OCI-LY7 (cell line): Measurements from ENCODE around the gene MAPRE3. TPM values are rescaled to one million over a fixed set of nuclear protein-coding genes. Genes with fewer than 3 reads are reported as not detected.

Source experiments
- BruUV-seq: library from RNA; stranded (reverse); fragments of 400-500 nt; replicated peaks from 2 replicates; lab custom pipeline; 2021; lab: Mats Ljungman, UMichigan
- CTCF ChIA-PET: fragments of 300-600 bp; sonication (Branson Sonifier 250); formaldehyde crosslinking; loops from one replicate; lab custom pipeline; 2022; ENCODE audit warnings: antibody characterized with exemption; ENCODE audit not compliant: unreplicated experiment; lab: Charles Lee
- POLR2A ChIA-PET: fragments of 300-600 bp; sonication (Branson Sonifier 250); formaldehyde crosslinking; loops from one replicate; lab custom pipeline; 2022; ENCODE audit warnings: antibody characterized with exemption; lab: Charles Lee
- DNase-seq: peaks from one replicate; pipeline ENCODE4 v3.0.0-alpha.2; 2015; ENCODE audit warnings: low spot score
- H2AFZ ChIP-seq: fragments of 200-600 bp; sonication (generic), shearing (Covaris generic); 2 replicates; pipeline ENCODE4 v1.6.1; 2014; ENCODE audit warnings: mild to moderate bottlenecking, antibody characterized with exemption, low read length, moderate library complexity
- H3K27ac ChIP-seq: fragments of 200-600 bp; sonication (generic); 2 replicates; pipeline ENCODE4 v1.5.1; 2014; ENCODE audit warnings: mixed run types, low read depth, mild to moderate bottlenecking, moderate library complexity, low read length, inconsistent platforms; ENCODE audit not compliant: poor library complexity, severe bottlenecking
- H3K36me3 ChIP-seq: fragments of 200-600 bp; sonication (generic); 2 replicates; pipeline ENCODE4 v1.6.1; 2014; ENCODE audit warnings: mild to moderate bottlenecking, antibody characterized with exemption, low read length, moderate library complexity, mixed read lengths; ENCODE audit not compliant: insufficient read depth
- H3K4me1 ChIP-seq: fragments of 200-600 bp; sonication (generic); 2 replicates; pipeline ENCODE4 v1.5.1; 2014; ENCODE audit warnings: mild to moderate bottlenecking, low read length; ENCODE audit not compliant: insufficient read depth, poor library complexity, severe bottlenecking
- H3K4me2 ChIP-seq: fragments of 200-600 bp; sonication (generic); 2 replicates; pipeline ENCODE4 v1.6.1; 2014; ENCODE audit warnings: mild to moderate bottlenecking, low read length
- H3K4me3 ChIP-seq: fragments of 200-600 bp; sonication (generic); 2 replicates; pipeline ENCODE4 v1.5.1; 2014; ENCODE audit warnings: mild to moderate bottlenecking, low read depth, low read length; ENCODE audit not compliant: poor library complexity, severe bottlenecking
- H3K79me2 ChIP-seq: fragments of 200-600 bp; sonication (generic); 2 replicates; pipeline ENCODE4 v1.6.1; 2016; ENCODE audit warnings: low read depth, mild to moderate bottlenecking, low read length, moderate library complexity, mixed read lengths; ENCODE audit not compliant: insufficient read depth
- H3K9me2 ChIP-seq: fragments of 200-600 bp; sonication (generic); 2 replicates; pipeline ENCODE4 v1.6.1; 2016; ENCODE audit warnings: mild to moderate bottlenecking, low read length, mixed read lengths; ENCODE audit not compliant: insufficient read depth
- H3K9me3 ChIP-seq: fragments of 200-600 bp; sonication (generic); 2 replicates; pipeline ENCODE4 v1.6.1; 2014; ENCODE audit warnings: mild to moderate bottlenecking, mixed run types, low read length, mixed read lengths
- H4K20me1 ChIP-seq: fragments of 200-600 bp; sonication (generic); 2 replicates; pipeline ENCODE4 v1.6.1; 2014; ENCODE audit warnings: mild to moderate bottlenecking, antibody characterized with exemption, low read length, moderate library complexity, mixed read lengths; ENCODE audit not compliant: insufficient read depth
- CTCF ChIP-seq: fragments of 200-600 bp; sonication (generic); conservative IDR thresholded peaks from 2 replicates; pipeline ENCODE4 v1.5.1; 2014; ENCODE audit warnings: mild to moderate bottlenecking, antibody characterized with exemption, low read length, moderate library complexity, mixed read lengths
- EZH2phosphoT487 ChIP-seq: fragments of 200-600 bp; sonication (generic); IDR thresholded peaks from 2 replicates; pipeline ENCODE4 v1.6.1; 2018; ENCODE audit warnings: low read depth, borderline replicate concordance, mild to moderate bottlenecking, mixed run types, antibody characterized with exemption, low read length, moderate library complexity, mixed read lengths
- intact Hi-C: fragments of 100-400 bp; cut with micrococcal nuclease; formaldehyde crosslinking; loops from one replicate; pipeline ENCODE4 v1.10.0; 2022; ENCODE audit not compliant: unreplicated experiment
- total RNA-seq, 2 experiments: library from RNA; depleted of rRNA in 1 of 2; stranded (reverse); fragments of >200 nt in 1 of 2; shearing (Covaris generic) in 1 of 2; gene quantifications; 2 replicates each; pipeline ENCODE4 v1.2.3, GENCODE V29; 2014 to 2022

Gene MAPRE3
- total RNA-seq, 2 experiments from 2014 or later = not detected

GRCh38 chr2:26988058-26988860, 17.8 kb downstream of the MAPRE3 start:
- CTCF ChIA-PET = no interaction called here
- H3K36me3 ChIP-seq = no peaks in the 10 kb centered on the region
- no peaks in the 10 kb centered on the region for H3K4me1 ChIP-seq
- no peaks in the 10 kb centered on the region for H3K9me3 ChIP-seq
- H3K27ac ChIP-seq = no peak overlapping the region
- intact Hi-C loops = no loop called here
- no peak overlapping the region for H3K4me3 ChIP-seq
- H3K9me2 ChIP-seq = no peaks in the 10 kb centered on the region
- no peaks in the 10 kb centered on the region for H4K20me1 ChIP-seq
- TF ChIP-seq EZH2phosphoT487 (no peak), CTCF (no peak)
- DNase-seq = no peak
- no peak overlapping the region for H3K4me2 ChIP-seq
- BruUV-seq = no TSS peak
- H2AFZ ChIP-seq = no peak overlapping the region
- no peaks in the 10 kb centered on the region for H3K79me2 ChIP-seq
- POLR2A ChIA-PET = no interaction called here

GRCh38 chr2:26989156-26989555, 18.7 kb downstream of the MAPRE3 start:
- intact Hi-C loops = no loop called here
- TF ChIP-seq CTCF (no peak), EZH2phosphoT487 (no peak)
- H3K9me3 ChIP-seq = no peaks in the 10 kb centered on the region
- no peak overlapping the region for H3K4me3 ChIP-seq
- no peaks in the 10 kb centered on the region for H4K20me1 ChIP-seq
- H3K4me2 ChIP-seq = no peak overlapping the region
- no peak overlapping the region for H3K27ac ChIP-seq
- H3K4me1 ChIP-seq = no peaks in the 10 kb centered on the region
- no peaks in the 10 kb centered on the region for H3K36me3 ChIP-seq
- no peak overlapping the region for H2AFZ ChIP-seq
- ChIA-PET POLR2A (no interaction called here), CTCF (no interaction called here)
- no TSS peak for BruUV-seq
- no peaks in the 10 kb centered on the region for H3K79me2 ChIP-seq
- DNase-seq = no peak
- no peaks in the 10 kb centered on the region for H3K9me2 ChIP-seq

GRCh38 chr2:26991717-26992116, 21.3 kb downstream of the MAPRE3 start:
- ChIA-PET POLR2A (interaction anchor here (0.6 kb wide), 2 partner anchors 54 to 73 kb away, joined by 3 to 4 read pairs; no protein-coding TSS in a partner anchor), CTCF (no interaction called here)
- Histone ChIP-seq H3K9me3 (no peaks in the 10 kb centered on the region), H3K4me1 (no peaks in the 10 kb centered on the region), H3K4me2 (no peak overlapping the region), H3K36me3 (no peaks in the 10 kb centered on the region), H3K4me3 (no peak overlapping the region), H4K20me1 (no peaks in the 10 kb centered on the region), H3K27ac (no peak overlapping the region), H3K79me2 (no peaks in the 10 kb centered on the region), H3K9me2 (no peaks in the 10 kb centered on the region), H2AFZ (no peak overlapping the region)
- TF ChIP-seq CTCF = no peak
- no peak for TF ChIP-seq EZH2phosphoT487
- intact Hi-C loops = no loop called here
- BruUV-seq = no TSS peak
- no peak for DNase-seq
